HG02885 (cell line): Measurements from ENCODE around the gene CIT.

Experiments
- ATAC-seq: cut with Tn5 transposase; IDR thresholded peaks from one replicate; pipeline ENCODE4 v1.9.1; 2021; ENCODE audit warnings: mild to moderate bottlenecking; ENCODE audit not compliant: unreplicated experiment, poor library complexity

The CIT gene

DNA sequence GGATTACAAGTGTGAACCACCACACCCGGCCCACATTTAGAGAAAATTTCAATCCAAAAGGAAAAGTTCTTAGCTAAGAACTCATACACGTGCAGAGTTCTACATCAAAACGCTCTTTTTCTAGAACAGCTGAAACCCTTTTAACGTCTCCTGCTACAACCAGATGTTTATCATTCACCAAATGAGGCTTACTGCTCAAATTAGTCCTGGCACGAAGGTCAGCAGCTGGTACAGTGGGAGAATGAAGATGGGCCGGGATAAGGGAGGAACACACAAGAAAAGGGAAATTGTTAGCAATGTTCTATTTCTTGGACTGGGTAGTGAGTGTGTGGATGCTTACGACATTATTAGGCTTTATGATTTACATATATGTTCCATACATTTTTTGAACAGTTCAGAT lies 171.9 kb downstream of the CIT start:
- no peak for ATAC-seq

DNA sequence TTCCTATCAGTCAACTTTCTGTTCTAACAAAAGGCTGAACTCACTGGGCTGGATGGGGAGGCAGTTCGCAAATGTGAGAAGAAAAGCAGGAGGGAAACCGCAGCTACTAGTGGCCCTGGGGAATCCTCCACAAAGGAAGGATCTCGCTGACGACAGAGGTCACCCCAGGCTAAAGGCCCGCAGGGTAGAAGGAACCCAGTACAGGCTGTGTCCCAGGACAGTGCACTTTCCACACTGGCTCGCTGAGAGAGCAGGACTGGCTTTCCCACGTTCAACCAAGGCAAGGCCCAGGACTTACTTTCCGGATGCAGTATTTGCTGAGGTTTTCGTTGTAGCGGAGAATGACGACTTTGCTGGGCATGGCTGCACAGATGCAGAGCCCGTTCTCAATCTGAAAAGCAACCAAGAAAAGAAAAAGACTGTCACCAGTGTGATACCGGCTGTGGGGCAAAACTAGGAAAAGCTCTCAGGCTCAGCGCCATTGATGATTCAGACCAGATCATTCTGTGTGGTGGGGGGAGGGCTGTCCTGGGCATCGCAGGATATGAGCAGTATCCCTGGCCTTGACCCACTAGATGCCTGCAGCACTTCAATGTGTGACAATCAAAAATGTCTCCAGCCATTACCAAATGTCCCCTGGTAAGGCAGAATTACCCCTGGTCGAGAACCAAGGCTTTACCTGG lies 172.9 kb downstream of the CIT start:
- no peak for ATAC-seq

DNA sequence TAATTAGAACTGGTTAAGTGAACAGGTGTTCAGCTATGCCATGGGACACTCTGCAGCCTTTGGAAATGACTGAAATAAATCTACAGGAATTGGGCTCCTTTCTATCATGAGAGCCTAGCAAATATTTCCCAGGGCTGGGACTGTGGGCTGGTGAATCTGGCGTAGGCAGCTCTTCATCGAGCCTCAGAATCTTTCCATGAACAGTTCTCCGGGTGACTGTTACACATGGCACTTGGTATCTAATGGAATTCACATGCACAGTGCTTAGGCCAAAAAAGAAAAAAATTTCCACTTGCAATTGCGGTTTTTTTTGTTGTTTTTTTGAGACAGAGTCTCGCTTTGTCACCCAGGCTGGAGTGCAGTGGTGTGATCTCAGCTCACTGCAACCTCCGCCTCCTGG lies 177.0 kb downstream of the CIT start:
- no peak for ATAC-seq

DNA sequence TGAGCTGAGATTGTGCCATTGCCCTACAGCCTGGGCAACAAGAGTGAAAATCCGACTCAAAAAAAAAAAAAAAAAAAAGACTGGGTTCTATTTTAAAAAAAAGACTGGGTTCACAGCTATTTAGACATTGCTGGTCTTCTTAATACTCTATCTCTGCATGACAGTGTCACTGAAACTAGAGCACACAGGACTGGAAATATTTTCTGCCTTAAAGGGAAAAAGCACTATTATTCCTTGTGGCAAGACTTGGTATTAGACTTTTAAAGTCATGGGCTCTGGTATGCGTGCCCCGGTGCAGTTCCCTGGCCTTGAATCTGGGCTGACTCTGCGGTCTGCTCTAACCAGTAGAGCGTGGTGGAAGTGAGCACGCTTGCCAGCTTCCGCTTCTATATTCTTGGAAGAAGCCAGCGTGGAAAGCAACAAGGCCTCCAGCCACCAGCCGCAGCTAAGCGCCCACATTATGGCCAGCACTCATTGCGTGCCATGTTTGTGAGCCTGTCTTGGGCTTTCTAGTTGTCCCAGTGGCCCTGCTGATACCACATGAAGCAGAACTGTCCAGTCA lies 177.8 kb downstream of the CIT start:
- no peak for ATAC-seq

DNA sequence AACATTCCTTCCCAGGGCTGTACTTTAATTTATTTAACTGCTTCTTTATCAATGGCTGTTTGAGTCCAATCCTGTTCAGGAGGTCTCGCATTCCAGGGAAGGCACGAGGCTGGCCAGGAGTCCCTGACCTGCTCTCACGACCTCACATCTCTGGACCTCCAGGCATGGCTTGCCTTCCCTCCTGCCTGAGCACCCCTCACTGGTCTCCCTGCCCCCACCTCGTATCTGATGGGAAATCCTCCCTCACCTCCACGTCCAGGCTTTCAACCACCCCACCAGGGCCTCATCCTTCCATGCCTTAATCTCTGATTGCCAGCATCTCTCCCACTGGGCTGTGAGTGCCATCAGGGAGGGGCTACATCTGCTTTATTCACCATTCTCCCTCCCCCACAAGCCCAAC lies 180.2 kb downstream of the CIT start:
- no peak for ATAC-seq

DNA sequence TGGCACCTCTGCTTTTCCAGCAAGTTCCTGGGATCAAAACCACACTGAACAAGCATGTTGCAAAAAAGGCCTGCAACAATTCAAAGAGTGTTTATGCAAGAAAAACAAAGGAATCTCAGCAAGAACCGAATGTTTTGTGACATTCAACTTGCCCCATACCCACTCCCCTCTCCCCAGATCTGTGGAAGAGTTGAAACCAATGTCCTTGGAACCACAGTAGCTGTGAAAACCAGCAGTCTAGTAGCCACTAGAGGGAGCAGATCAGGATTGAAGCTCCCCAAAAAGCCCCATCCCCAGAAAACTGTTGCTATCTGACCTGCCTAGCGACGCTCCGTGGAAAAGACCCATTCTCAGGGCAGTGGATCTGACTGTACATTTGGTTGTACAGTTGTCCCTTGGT lies 182.1 kb downstream of the CIT start:
- ATAC-seq = no peak

DNA sequence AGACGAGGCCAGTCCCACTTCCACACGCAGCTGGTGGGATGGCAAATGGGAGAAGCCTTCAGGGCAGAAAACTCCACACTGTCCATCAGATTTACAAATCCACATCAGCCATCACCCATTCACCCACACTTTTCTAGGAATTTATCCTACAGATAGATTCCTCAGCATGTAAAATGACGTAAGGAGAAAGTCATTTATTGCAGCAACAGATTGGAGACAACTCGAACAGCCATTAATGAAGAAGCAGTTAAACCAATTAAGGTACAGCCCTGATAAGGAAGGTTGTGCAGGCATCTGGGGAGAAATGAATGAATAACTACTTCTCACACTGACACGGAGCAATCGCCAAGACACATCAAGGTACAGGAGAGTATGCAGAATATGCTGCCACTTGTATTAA lies 183.0 kb downstream of the CIT start:
- ATAC-seq = no peak

DNA sequence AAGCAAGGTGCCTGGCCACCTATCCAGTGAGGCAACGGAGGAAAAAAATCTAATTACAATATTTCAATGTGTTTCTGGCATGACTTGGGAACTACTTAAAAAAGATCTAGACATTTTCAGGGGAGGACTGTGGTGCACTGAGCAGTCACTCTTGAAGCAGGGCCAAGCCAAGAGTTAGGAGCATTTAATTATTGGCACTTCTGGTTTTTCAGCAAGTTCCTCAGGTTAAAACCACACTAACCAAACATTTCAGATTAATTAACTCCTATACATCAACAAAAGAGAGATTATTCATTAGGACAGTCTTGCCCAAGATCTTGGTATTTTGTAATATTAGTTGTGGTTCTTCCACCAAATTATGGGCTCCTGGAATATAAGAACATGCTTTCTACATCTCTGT lies 183.6 kb downstream of the CIT start:
- no peak for ATAC-seq

DNA sequence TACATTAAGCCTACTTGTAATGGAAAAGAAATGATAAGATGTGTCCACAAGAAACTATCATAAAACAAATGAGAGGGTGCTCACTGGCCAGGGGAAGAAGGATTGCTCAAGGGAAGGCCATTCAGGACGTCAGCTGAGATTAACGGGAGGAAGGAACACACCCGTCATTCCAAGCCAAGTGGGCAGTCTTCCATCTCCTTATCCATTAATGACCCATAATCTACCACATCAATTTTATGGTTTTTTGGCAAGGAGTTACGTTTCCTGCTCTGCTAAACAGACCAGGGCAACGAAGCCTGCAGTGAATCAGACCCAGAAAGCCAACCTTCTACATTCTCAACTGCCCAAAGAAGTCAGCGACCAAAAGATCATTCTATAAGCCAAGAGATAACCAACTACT lies 184.1 kb downstream of the CIT start:
- ATAC-seq = no peak

DNA sequence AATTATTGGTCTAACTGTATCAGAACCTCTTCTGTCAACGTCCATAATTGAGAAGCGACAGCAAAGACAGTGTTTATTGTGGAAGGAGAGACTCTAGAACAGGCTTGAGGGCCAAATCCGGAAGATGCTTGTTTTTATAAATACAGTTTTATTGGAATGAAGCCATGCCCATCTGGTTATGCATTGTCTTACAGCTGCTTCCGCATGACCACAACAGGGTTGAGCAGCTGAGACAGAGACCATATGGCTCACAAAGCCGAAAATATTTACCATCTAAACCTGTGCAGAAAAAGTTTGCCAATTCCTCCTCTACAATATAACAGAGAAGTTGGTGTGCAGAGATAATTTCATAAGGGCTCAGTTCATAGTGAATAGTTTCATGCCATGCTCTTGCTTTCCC lies 184.7 kb downstream of the CIT start:
- ATAC-seq = no peak

DNA sequence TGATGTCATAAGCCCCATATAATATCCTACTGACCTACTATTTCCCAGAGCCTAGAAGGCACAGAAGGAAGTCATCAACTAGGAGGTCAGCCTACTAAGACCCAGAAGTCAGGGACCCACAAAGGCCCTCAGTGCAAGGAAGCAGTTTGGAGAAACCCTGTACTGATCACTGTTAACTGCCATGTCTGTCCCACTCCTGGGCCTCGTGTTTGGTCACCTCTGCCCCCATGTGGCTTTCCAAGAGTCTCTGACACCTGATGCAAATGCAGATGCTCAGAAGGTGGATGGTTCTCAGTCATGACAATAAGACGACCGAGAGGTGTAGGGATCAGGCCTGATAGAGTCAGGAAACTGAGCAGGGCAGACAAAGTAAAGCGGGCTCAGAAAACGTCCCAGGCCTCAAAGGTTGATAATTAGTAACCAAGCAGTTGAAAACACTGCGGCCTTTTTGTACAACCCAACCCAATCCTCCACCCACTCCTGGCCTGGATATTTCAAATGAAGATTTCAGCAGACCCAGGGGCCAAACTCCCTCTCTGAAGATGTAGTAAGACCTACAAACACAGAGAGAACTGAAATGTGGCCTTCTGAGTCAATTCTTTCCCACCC lies 185.8 kb downstream of the CIT start:
- no peak for ATAC-seq

DNA sequence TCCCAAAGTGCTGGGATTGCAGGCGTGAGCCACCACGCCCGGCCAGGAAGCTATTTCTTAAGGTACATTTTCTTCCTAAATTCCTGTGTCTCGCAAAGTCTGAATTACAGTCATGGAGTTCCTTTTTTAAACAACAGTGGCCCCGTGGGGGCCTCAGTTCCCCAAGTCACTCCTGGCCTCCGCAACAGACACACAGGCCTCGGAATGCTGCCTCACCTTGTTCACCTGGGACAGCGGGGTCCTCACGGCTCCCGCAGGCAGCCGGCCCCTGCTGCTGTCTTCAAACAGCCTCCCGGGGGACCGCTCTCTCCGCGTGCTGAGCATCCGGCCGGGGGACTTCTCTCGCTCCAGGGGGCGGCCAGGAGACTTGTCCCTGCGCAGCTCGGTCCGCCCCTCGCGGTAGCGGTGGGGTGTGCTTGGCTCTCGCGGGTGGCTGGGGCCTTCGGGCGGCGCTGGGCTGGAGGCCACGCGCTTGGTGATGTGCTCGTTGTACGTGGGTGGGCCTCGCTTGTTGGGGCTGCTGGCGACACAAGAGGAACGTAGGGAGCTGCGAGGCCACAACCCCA lies 187.1 kb downstream of the CIT start:
- no peak for ATAC-seq

DNA sequence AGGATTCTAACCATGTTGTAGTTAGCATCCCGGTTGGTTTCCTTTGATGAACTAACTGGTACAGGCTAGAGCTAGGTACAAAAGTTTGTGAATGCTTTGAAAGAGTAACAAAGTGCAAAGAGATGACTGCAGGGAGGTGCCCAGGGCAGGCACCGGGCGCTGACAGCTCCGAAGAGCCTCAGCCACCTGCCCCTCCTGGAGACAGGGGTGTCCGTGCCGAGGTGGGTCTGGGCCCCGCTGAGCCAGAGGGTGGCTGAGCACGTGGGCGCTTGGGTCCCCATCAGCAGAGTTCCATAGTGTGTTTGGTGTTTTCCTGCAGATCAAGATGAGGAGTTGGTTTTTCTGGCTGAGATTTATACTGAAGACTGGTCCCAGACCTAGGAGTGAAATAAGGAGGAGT lies 189.2 kb downstream of the CIT start:
- no peak for ATAC-seq

DNA sequence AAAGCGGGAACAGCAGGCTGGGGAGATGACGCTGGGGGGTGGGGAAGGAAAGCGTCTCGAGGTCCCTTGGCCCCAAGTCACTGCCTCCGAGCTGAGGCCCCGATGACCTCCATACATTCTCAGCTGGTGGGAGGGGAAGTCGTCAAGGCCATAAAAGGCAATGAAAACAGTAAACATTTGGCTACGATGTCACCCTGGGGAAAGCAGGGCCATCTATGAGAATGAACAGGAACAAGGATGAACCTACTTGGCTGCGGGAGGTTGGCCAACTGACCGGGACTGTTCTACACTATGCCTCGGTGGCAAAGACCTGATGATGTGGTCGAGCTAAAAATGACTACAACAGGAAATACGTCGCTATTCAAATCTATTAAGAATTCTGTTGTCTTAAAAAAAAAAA lies 189.7 kb downstream of the CIT start:
- no peak for ATAC-seq

DNA sequence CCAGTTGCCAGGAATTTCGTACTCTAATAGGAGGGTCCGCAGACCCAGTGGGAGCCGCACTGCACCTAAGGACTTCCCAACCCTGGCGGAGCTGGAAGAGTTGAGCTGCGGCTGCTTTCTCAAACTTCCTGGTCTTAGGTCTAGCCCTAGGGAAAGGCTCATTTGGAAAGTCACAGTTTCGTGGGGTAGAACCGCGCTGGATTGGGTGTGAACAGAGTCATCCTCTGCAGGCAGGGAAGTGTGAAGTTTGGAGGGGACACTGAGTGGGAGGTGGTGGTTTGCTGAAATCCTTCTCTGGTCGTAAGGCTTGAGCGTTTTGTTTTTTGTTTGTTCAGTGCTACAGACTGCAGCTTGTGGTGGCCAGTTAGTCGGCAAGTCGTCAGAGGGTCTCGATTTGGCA lies 190.3 kb downstream of the CIT start:
- no peak for ATAC-seq

DNA sequence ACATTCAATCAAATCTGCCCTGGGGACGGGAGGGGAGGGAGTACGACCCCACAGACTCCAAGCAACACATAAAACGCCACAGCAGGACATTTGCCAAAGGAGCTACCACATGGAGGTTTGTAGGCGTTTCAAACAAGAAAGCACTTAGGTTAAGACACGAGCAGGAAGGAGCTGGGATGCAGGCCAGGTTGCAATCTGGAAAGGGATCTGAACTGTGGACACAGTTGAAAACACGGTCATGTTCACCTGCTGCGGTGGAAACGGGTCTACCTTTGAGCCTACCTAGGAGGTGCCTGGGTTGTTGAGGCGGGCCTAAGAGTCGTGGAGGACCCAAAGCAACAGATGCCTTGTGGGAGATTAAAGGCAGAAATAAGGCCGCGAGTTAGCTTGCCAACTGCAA lies 190.8 kb downstream of the CIT start:
- ATAC-seq = no peak

DNA sequence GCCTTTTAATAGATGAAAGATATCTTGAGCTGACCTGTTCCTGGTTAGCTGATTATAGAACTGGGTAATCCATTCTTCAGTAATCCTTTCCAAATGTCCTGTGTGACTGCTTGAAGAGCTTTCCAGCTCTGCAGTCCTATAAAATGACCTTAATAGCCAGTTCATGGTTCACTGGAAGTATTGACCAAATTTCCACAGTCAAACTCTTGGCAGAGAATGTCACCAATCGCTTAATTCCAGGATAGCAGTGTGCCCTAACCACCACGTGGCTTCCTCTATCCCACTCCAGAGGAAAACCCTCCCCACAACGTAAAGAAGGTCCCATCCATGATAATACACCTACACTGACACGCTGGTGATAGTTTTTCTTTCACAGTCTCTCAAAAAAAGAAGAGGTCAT lies 191.7 kb downstream of the CIT start:
- ATAC-seq = no peak

DNA sequence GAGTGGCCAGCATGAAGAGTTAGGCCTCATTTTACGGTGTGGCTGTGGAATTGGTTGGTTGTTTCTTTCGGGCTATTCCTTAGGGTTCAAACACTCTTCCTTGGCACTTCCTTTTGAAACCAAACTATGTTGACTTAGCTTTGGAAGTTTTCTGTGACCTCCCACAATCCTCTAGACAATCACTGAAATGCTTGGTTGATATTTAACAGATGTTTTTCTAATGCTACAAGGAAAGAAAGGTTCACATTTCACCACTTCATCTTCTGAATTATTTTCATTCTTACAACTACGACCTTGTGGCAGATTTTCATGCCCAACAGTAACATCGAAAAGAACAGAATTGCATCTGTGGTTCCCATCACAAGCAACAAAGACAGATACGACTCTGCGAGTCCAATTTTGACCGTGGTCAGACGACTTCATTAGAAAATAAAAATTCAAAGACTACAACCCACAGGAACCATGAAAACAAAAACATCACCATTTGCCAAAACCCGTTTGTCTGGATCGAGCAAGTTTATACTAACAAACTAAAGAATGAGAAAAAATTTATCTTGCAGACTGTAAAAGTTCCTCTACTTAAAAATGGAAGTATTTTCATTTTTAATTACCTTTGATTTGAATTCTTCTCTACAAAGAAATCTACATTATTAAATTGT lies 192.3 kb downstream of the CIT start:
- no peak for ATAC-seq

DNA sequence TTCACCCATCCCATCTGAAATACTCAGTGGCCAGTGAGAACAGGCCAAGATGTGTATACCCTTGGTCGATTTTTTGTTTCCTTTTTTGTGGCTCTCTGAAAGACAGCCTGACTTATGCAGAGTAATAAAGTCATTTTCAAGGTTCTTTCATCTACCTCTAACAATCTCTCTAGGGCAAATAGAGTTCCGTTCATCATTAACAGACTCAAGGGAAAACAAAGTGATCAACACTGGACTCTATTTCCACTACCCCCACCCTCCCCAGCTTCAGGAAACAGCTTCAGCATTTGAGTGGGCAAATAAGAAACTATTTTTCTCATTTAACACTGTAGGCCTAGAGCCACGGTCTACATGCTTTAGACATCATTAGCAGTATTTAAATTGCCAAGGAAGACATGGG lies 193.3 kb downstream of the CIT start:
- ATAC-seq = no peak

DNA sequence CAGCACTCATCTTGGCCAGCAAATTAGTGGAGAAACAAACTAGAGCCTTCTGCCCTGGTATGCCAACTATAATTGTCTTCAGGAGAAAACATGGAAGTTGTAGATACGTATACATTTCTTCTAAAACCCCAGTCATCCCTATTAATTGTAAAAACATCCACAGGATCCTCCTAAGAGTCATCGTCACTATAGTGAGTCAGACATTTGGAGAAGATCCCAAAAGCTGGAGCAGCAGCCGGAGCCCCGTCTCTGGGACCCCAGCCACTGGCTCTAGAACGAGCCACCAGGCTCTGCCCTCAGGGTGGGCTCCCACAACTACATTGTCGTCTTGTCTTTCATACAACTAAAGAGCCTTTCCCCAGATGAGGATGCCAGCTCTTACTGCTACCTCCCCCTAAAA lies 193.7 kb downstream of the CIT start:
- ATAC-seq = no peak

DNA sequence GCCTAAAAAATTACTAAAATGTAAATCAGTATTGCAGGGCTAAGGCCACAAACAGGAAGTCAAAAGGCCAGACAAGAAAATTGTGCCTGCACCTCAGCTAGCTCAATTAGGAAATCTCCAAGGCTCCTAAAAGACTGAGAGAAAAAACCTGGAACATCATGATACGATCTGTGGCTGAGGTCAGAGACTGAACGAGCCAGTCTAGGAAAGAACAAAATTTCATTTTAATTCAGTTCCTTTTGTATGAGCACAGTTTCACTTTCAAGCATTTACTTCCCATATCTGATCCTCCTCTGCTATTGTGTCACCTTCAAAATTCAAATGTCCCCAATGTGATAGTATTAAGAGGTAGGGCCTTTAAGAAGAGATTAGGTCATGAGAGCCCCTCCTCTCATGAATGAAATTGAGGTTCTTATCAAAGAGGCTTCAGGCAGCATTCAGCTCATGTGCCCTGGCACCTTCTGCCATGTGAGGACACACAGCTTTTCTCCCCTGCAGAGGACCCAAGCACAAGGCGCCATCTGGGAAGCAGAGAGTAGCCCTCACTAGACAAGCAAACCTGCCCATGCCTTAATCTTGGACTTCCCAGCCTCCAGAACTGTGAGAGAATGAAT lies 194.4 kb downstream of the CIT start:
- ATAC-seq = no peak
